KOPT-K1 (cell line): ENCODE data around the gene CYGB.
"Not testable (repeated sequence)": the region's sequence is repeated elsewhere in the genome, so short reads cannot be mapped to it uniquely, and the experiment has no call there.

ENCODE experiments used
- H3K27ac ChIP-seq: fragments of 200-600 bp; sonication (generic); 2 replicates; pipeline ENCODE4 v1.5.1; 2016; ENCODE audit warnings: antibody characterized with exemption, mild to moderate bottlenecking, low read depth, low read length; ENCODE audit not compliant: poor library complexity, severe bottlenecking
- H3K36me3 ChIP-seq: fragments of 200-600 bp; sonication (generic); 2 replicates; pipeline ENCODE4 v1.5.1; 2017; ENCODE audit warnings: antibody characterized with exemption, mild to moderate bottlenecking, low read length, moderate library complexity; ENCODE audit not compliant: insufficient read depth
- H3K9me3 ChIP-seq: fragments of 200-600 bp; sonication (generic); 2 replicates; pipeline ENCODE4 v1.5.1; 2017; ENCODE audit warnings: antibody characterized with exemption, low read length, mild to moderate bottlenecking; ENCODE audit not compliant: insufficient read depth, poor library complexity, severe bottlenecking

CYGB gene

DNA sequence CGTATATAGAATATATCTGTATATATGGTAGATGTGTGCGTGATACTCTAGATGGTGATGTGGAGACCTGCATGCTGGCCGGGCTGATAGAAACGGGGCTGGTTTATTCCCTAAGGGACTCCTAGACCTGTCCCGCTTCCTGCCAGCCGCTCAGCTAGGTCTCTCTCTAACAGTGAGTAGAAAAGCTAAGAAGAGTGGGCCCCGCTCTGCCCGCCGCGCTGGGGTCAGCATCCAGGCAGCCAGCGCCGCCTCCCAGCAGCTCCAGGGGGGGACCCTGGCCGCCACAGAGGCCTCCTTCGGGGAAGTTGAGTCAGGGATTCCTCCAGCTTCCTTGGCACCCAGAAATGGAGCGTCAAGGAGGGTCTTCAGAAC lies 9.4 kb downstream of the CYGB start:
- H3K36me3 ChIP-seq: no peaks in the 10 kb centered on the region
- H3K27ac ChIP-seq: peak overlapping the region; percentile 12
- no peaks in the 10 kb centered on the region for H3K9me3 ChIP-seq

- no peaks in the 10 kb centered on the region for H3K36me3 ChIP-seq
- peak overlapping the region; percentile 6 for H3K27ac ChIP-seq
- H3K9me3 ChIP-seq: no peaks in the 10 kb centered on the region
Measured at GRCh38 chr17:76527430-76528111, 9.9 kb downstream of the CYGB start.

DNA sequence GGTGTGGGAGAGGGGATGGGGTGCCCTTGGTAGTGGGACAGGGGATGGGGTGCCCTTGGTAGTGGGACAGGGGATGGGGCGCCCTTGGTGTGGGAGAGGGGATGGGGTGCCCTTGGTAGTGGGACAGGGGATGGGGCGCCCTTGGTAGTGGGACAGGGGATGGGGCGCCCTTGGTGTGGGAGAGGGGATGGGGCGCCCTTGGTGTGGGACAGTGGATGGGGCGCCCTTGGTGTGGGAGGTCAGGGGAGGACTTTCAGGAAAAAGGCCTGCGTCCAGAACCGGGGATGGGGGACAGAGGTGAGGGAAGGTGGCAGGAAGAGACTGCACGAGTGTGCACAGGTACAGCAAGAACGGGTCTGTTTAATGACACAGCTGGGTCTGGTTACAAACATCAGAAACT lies 10.5 kb downstream of the CYGB start:
- H3K36me3 ChIP-seq, H3K27ac ChIP-seq, H3K9me3 ChIP-seq: not testable (repeated sequence)

GRCh38 chr17:76525513-76525833 lies 12.0 kb downstream of the CYGB start:
- H3K27ac ChIP-seq, H3K9me3 ChIP-seq, H3K36me3 ChIP-seq: not testable (repeated sequence)

DNA sequence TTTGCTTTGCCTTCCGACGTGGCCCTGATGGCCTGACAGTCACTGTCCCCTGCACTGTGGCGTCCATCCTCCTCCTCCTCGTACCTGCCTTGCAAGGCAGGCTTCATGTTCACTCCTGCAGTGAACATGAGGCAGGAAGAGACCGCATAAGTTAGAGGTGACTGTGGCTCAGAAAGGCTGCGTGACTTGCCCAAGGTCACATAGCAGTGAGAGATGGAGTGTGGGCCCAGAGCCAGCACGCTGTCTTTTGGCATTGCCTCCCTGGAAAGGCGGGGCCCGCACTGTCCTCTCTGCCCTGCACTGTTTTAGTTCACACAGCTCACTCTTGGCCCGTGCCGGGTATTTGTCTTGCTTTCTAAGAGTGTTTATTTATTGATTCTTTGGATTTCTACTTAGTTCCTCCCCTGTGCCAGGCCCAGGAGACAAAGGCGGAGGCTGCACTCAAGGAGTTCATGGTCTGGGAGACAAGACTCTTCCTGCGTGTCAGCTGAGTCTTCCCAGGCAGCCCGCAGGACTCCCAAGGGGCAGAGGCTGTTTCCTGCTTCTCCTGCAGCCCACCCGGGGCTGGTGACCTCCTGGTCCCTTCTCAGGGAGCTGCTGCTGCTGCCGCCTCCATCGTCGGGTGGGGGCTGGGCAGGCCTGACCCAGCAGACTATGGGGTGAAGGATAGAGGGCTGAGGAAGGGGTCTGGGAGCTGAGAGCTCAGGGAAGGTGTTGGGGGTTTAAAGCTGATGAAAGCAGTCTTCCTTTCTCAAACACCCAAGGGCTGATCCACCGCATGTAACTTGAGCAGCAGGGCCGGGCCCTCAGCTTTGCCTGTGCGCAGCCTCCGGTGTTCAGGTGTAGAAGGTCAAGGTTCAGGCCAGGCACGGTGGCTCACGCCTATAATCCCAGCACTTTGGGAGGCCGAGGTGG lies 12.7 kb downstream of the CYGB start:
- Histone ChIP-seq H3K9me3 (no peaks in the 10 kb centered on the region), H3K27ac (no peak overlapping the region), H3K36me3 (no peaks in the 10 kb centered on the region)

DNA sequence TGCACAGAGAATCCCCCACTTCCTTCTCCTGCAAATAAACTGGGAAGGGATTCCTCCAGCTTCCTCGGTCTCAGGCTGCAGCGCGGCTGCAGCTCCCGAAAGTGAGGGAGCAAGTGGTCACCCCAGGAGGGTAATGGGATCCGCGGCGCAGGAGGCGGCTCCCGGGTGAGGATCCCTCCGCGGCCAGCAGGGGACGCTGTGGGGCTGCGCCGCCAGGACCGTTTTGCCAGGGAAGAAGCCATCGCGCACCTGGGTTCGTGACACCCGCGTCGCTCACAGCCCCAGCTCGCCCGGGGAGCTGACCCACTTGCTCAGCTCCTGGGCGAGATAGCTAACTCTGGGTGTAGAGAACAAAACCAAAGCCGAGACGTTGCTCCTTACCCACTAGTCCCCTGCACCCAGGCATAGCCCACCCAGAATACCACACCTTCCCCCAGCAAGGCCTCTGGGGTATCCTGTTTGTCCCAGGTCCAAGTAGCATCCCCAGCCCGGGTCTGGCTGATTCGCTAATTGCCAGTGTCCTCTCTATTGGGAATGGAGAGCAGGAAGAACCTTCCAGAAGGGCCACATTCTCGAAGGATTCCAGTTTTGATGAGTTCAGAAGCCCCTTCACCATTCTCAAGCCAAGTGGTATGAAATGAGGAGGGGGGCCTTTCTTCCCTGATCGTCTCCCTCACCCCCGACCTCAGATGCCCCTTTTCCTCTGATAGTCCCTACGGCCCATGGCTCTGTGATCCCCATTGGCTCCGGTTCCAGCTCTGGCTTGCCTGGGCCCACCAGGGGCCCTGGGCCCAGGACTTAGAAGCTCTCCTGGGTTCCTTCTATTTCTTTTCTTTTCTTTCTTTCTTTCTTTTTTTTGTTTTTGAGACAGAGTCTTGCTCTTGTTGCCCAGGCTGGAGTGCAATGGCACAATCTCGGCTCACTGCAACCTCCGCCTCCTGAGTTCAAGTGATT lies 14.1 kb downstream of the CYGB start:
- no peaks in the 10 kb centered on the region for H3K9me3 ChIP-seq
- H3K36me3 ChIP-seq: no peaks in the 10 kb centered on the region
- no peak overlapping the region for H3K27ac ChIP-seq

GRCh38 chr17:76521683-76522082 lies 15.8 kb downstream of the CYGB start:
- not testable (repeated sequence) for H3K27ac ChIP-seq, H3K36me3 ChIP-seq, H3K9me3 ChIP-seq

DNA sequence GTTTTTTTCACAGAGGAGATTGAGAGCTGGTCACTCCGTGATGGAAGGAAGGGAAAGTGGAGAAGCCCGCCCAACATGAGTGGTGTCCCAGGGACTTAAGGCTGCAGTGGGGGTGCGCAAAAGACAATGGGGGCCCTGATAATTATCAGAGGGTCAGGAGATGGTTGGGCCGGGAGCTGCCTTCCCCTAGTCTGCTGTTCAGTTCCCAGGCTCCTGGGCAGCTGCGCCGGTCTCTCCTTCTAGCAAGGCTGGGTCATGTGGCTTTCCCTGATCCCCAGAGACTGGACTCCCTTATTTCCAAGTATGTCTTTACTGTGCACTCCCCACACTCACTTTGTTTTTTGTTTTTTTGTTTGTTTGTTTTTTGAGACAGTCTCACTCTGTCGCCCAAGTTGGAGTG lies 16.2 kb downstream of the CYGB start:
- no peak overlapping the region for H3K27ac ChIP-seq
- no peaks in the 10 kb centered on the region for H3K9me3 ChIP-seq

GRCh38 chr17:76519048-76519966 lies 18.2 kb downstream of the CYGB start:
- Histone ChIP-seq H3K36me3 (no peaks in the 10 kb centered on the region), H3K9me3 (no peaks in the 10 kb centered on the region), H3K27ac (no peak overlapping the region)

More for the DNA sequence above, 16.2 kb downstream of the CYGB start:
- no peaks in the 10 kb centered on the region for H3K36me3 ChIP-seq

- Histone ChIP-seq H3K36me3 (no peaks in the 10 kb centered on the region), H3K9me3 (no peaks in the 10 kb centered on the region), H3K27ac (no peak overlapping the region)
Measured at GRCh38 chr17:76517638-76518038, 19.9 kb downstream of the CYGB start.

- no peak overlapping the region for H3K27ac ChIP-seq
- H3K9me3 ChIP-seq: no peaks in the 10 kb centered on the region
- no peaks in the 10 kb centered on the region for H3K36me3 ChIP-seq
Measured at GRCh38 chr17:76515274-76515949, 22.1 kb downstream of the CYGB start.

GRCh38 chr17:76514355-76514754 lies 23.2 kb downstream of the CYGB start:
- H3K27ac ChIP-seq, H3K36me3 ChIP-seq, H3K9me3 ChIP-seq: not testable (repeated sequence)

DNA sequence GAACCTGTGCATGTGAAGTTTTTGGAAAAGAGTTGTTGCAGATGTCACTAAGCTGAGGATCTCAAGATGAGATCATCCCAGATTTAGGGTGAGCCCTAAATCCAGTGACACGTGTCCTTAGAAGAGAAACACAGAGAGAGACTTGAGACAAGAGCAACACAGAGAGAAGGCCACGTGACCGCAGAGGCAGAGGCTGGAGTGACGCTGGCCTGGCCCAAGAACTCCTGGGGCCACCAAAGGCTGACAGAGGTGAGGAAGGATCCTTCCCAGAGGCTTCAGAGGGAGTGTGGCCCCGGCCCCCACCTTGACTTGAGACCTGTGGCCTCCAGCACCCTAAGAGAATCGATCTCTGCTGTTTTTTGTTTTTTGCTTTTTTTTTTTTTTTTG lies 24.2 kb downstream of the CYGB start:
- no peaks in the 10 kb centered on the region for H3K9me3 ChIP-seq
- H3K27ac ChIP-seq: no peak overlapping the region
- H3K36me3 ChIP-seq: no peaks in the 10 kb centered on the region
